HK-2 (cell line): ENCODE data around the gene TEX28.
"Not testable (repeated sequence)": the region's sequence is repeated elsewhere in the genome, so short reads cannot be mapped to it uniquely, and the experiment has no call there.

Experiments
- DNase-seq: peaks from one replicate; pipeline ENCODE4 v3.0.0-alpha.2; 2018; ENCODE audit not compliant: unreplicated experiment

The TEX28 gene

DNA sequence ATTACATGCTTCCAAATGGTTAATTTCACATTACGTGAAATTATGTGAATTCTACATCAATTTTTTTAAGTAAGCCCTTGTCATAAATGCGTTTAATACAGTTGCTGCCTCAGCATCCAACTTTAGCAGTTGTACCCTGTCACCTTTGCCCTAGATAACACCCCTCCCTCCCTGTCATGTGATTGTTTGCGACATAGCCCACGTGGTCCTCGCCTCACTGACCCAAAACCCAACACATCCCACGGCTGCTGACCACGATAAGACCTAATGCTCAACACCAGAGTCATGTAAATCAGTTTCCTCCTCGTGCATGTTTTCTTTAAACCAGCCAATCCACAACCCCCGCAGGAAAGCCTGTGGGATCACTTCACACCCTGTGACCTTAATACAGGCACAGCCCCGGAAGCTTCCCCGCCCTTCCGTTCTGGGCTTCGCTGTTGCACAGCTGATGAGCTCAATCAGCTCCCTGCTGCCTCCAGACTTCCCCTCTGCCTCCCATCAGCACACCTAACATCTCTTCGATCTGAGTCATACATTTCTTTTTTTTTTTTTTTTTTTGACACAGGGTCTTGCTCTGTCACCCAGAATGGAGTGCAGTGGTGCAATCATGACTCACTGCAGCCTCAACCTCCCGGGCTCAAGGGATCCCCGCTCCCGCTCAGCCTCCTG, 47.4 kb downstream of the TEX28 start:
- DNase-seq = not testable (repeated sequence)

DNA sequence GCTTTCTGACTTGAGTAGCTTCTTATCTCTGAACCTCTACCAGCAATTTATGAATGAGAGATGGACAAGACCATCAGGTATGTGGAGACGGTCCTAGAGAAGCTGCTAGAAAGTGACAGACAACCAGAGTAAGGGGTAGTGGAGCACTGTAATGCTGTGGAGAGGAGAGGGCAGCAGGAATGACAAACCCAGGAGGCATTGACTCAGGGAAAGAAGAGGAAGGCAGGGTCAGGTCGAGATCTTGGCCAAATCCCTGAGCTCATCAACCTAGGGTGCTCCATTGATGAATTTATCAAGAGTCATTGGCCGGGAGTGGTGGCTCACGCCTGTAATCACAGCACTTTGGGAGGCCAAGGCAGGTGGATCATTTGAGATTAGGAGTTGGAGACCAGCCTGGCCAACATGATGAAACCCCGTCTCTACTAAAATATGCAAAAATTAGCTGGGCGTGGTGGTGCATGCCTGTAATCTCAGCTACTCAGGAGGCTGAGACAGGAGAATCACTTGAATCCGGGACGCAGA, 54.9 kb downstream of the TEX28 start:
- DNase-seq = not testable (repeated sequence)

DNA sequence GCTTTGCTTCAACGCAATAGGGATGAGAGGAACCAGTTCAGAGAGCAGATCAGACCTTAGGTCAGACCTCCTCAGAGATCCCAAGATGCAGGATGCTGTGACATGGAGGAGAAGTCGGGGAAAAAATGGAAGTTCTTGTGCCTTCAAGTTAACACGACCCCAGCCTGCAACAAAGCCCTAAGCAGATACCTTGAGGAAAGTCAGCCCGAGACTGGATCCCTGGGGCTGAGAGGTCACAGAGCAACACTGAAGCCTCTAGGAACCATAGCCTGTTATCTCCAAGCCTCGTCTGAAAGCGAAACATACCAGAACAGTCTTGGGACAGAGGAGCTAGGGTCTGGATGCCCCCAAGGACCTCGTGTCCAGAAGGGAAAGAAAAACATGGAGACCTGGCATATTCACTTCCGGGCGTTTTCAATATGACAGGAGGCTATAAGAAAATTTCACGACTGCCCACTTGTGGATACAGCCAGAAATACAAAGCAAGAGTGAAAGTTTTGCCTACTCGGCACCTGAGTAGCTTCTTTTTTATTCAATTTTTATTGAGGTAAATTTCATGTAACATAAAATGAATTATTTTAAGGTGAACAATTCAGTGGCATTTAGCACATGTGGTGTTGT, 55.9 kb downstream of the TEX28 start:
- DNase-seq = not testable (repeated sequence)

DNA sequence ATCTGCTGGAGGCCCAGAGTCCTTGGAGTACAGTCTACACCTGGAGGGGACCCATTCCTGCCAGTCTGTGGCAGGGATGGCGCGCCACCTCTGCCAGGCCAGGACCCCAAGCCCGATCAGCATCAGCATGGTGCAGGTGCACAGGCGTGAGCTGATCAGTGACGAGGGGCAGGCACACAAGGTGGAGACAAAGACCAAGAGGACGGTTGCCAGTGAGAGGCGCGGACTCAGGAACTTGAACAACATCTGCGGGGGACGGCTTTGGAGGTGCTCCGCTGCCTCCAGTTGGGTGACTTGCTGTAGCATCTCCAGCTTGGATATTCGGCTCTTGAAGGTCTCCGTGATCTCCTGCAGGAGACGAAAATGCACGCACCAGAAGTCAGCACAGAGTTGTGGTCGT, 61.3 kb downstream of the TEX28 start:
- not testable (repeated sequence) for DNase-seq

DNA sequence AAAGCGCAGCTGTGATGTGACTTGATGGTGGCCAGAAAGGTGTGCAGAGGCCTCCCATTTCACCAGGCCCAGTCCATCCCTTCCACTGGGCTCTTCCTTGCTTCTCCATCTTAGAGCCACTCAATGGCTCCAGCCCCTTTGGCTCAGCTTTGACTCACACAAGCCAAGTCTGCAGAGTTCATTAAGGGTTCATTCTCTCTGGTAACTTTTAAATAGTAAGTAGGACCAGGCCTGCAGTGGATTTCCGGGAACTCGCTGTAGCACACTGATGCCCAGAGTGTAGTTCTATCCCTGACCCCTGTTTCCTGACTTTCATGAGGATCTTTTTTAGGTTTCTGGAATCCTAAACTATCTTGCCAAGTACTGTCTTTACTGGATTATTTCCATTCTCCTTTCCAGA, 63.5 kb downstream of the TEX28 start:
- DNase-seq = not testable (repeated sequence)

DNA sequence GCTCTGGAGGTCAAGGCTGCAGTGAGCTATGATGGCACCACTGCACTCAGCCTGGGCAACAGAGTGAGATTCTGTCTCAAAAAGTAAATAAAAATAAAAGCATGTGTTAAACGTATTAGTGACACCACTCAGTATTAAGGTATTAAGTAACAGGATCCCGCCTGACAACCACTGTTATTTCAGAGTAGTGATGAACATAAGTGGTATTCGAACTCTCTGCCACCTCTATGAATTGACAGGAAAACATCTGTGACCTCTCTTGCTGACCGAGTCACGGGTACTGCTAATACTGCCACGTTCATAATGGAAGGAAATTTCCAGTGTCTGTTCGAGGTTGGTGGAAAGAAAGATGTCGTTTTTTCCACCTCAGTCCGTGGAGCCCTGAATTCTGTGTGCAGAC, 68.2 kb downstream of the TEX28 start:
- DNase-seq = not testable (repeated sequence)

DNA sequence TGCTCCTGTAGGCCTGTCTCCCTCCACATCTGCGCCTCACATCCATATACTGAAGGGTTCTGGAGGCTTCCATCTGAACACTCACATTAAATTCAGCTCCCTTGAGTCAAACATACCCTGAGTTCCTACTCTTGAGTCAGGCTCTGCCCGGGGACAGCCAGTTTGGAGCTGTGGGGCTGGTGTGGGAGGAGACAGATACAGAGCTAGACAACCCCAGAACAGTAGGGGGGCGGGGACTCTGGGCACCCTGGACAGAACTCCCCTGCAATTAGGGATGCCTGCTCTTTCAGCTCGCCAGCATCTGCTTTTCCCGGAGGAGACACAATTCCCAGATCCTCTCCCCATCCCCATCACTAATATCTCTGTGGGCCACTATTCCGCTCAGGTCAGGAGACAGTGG, 69.6 kb downstream of the TEX28 start:
- not testable (repeated sequence) for DNase-seq
